Activated B cell treated with CpG ODN at 0.5 μM for 24 hours (primary cell): ENCODE measurements around the gene DPEP1. TPM values are rescaled to one million over a fixed set of nuclear protein-coding genes. Genes with fewer than 3 reads are reported as not detected.
"Not testable (repeated sequence)": the region's sequence is repeated elsewhere in the genome, so short reads cannot be mapped to it uniquely, and the experiment has no call there.

Experiments
- ATAC-seq: fragments of 200-7000 bp; cut with Tn5 transposase; one replicate; pipeline ENCODE4 v1.10.0; 2021; ENCODE audit warnings: low read depth, mild to moderate bottlenecking, moderate library complexity
- CTCF ChIA-PET: fragments of 350-600 bp; sonication (Branson Sonifier 250); formaldehyde crosslinking; loops from one replicate; lab custom pipeline; 2021; ENCODE audit warnings: antibody characterized with exemption; lab: Charles Lee
- POLR2A ChIA-PET: fragments of 350-600 bp; sonication (Branson Sonifier 250); formaldehyde crosslinking; loops from one replicate; lab custom pipeline; 2021; ENCODE audit warnings: antibody characterized with exemption; lab: Charles Lee
- DNase-seq: peaks from one replicate; pipeline ENCODE4 v3.0.0; 2022
- H3K27ac Mint-ChIP-seq: one replicate; pipeline ENCODE4 v1.8.0; 2020; ENCODE audit warnings: mixed read lengths
- H3K27me3 Mint-ChIP-seq: one replicate; pipeline ENCODE4 v1.8.0; 2021; ENCODE audit warnings: mixed read lengths
- H3K36me3 Mint-ChIP-seq: one replicate; pipeline ENCODE4 v1.8.0; 2021; ENCODE audit warnings: low read depth, mixed read lengths
- H3K4me1 Mint-ChIP-seq: one replicate; pipeline ENCODE4 v1.8.0; 2021; ENCODE audit warnings: mixed read lengths
- H3K4me3 Mint-ChIP-seq: one replicate; pipeline ENCODE4 v1.8.0; 2020; ENCODE audit warnings: mild to moderate bottlenecking, mixed read lengths
- H3K9me3 Mint-ChIP-seq: one replicate; pipeline ENCODE4 v1.8.0; 2020; ENCODE audit warnings: mixed read lengths
- CTCF ChIP-seq: fragments of 200-600 bp; IDR thresholded peaks from one replicate; pipeline ENCODE4 v1.8.0; 2022; ENCODE audit warnings: antibody characterized with exemption, mild to moderate bottlenecking
- intact Hi-C: fragments of 100-400 bp; cut with micrococcal nuclease; formaldehyde crosslinking; loops from one replicate; pipeline ENCODE4 v1.15.1; 2024
- total RNA-seq: library from RNA; stranded (reverse); gene quantifications from 2 replicates; pipeline ENCODE4 v1.2.3, GENCODE V29; 2022

DPEP1 gene
- total RNA-seq, 1 donor from 2014 or later = not detected

GRCh38 chr16:89629827-89630610 is 16.6 kb downstream of the DPEP1 start:
- ATAC-seq (peak; percentile 7), DNase-seq (no peak)
- Mint-ChIP-seq H3K9me3 (no peaks in the 10 kb centered on the region), H3K36me3 (no peaks in the 10 kb centered on the region), H3K4me1 (no peaks in the 10 kb centered on the region), H3K27me3 (no peaks in the 10 kb centered on the region), H3K27ac (no peak overlapping the region), H3K4me3 (no peak overlapping the region)
- ChIA-PET CTCF (no interaction called here), POLR2A (no interaction called here)
- TF ChIP-seq CTCF = no peak
- intact Hi-C loops = no loop called here

GRCh38 chr16:89633064-89633631 is 19.7 kb downstream of the DPEP1 start:
- no peak for TF ChIP-seq CTCF
- intact Hi-C loops = no loop called here
- CTCF ChIA-PET = no interaction called here
- Mint-ChIP-seq H3K4me1 (no peaks in the 10 kb centered on the region), H3K27ac (no peak overlapping the region), H3K9me3 (no peaks in the 10 kb centered on the region), H3K4me3 (no peak overlapping the region), H3K27me3 (no peaks in the 10 kb centered on the region), H3K36me3 (no peaks in the 10 kb centered on the region)
- ATAC-seq (no peak), DNase-seq (no peak)
- POLR2A ChIA-PET = no interaction called here

- POLR2A ChIA-PET, CTCF ChIA-PET, H3K27me3 Mint-ChIP-seq, ATAC-seq, H3K27ac Mint-ChIP-seq, H3K36me3 Mint-ChIP-seq, H3K4me1 Mint-ChIP-seq, intact Hi-C loops, H3K4me3 Mint-ChIP-seq, DNase-seq, H3K9me3 Mint-ChIP-seq: not testable (repeated sequence)
Measured at GRCh38 chr16:89634463-89635385, 21.3 kb downstream of the DPEP1 start.

- Mint-ChIP-seq H3K27ac (no peak overlapping the region), H3K4me1 (peaks cover 8% of the 10 kb centered on the region), H3K36me3 (no peaks in the 10 kb centered on the region), H3K27me3 (no peaks in the 10 kb centered on the region), H3K4me3 (no peak overlapping the region), H3K9me3 (no peaks in the 10 kb centered on the region)
- intact Hi-C loops = no loop called here
- ChIA-PET POLR2A (no interaction called here), CTCF (no interaction called here)
- DNase-seq = no peak
- no peak for TF ChIP-seq CTCF
- no peak for ATAC-seq
Measured at GRCh38 chr16:89636663-89637062, 23.2 kb downstream of the DPEP1 start.

GRCh38 chr16:89637379-89637778 is 23.9 kb downstream of the DPEP1 start:
- no peak for TF ChIP-seq CTCF
- DNase-seq (no peak), ATAC-seq (no peak)
- no peaks in the 10 kb centered on the region for H3K36me3 Mint-ChIP-seq
- ChIA-PET CTCF (no interaction called here), POLR2A (no interaction called here)
- no peak overlapping the region for H3K4me3 Mint-ChIP-seq
- H3K27me3 Mint-ChIP-seq = no peaks in the 10 kb centered on the region
- peaks cover 8% of the 10 kb centered on the region for H3K4me1 Mint-ChIP-seq
- no peaks in the 10 kb centered on the region for H3K9me3 Mint-ChIP-seq
- intact Hi-C loops = no loop called here
- no peak overlapping the region for H3K27ac Mint-ChIP-seq
